ENCODE data around the gene SUN5. TPM values are rescaled to one million over a fixed set of nuclear protein-coding genes. Genes with fewer than 3 reads are reported as not detected.

SUN5 gene
- total and polyA plus RNA-seq, 2 donors (not counting 3 experiments of a cell fraction or from before 2014, with no cell fraction given), result not detected

- no peaks in the 10 kb centered on the region for H3K9me3 ChIP-seq (replicated peaks; ENCODE audit: control insufficient read depth, insufficient read depth, low read length)
- no peaks in the 10 kb centered on the region for H3K9me1 ChIP-seq (replicated peaks; ENCODE audit: control insufficient read depth, extremely low read depth, insufficient read depth, low read length)
- TF ChIP-seq MAX (IDR thresholded peaks at IDR 0.05; ENCODE audit: insufficient read depth, insufficient read length), result no peak
- TF ChIP-seq EZH2 (IDR thresholded peaks at IDR 0.05; ENCODE audit: borderline replicate concordance, low read depth, low read length, severe bottlenecking), result no peak
- no peak for TF ChIP-seq POLR2AphosphoS5 (IDR thresholded peaks at IDR 0.05; ENCODE audit: insufficient read depth, low read depth, low read length)
- TF ChIP-seq MYC (IDR thresholded peaks at IDR 0.05; ENCODE audit: low read depth, low read length), result no peak
- no peak for TF ChIP-seq JUN (IDR thresholded peaks at IDR 0.05; ENCODE audit: borderline replicate concordance, insufficient read depth, insufficient read length, low read depth)
- no peak for TF ChIP-seq POLR2A (IDR thresholded peaks at IDR 0.05; ENCODE audit: low read depth, low read length)
- TF ChIP-seq CTCF (IDR thresholded peaks at IDR 0.05; ENCODE audit: extremely low read depth in 1 of 2, insufficient read depth in 1 of 2, low read depth in 1 of 2, low read length in 2 of 2), result no peak
- TF ChIP-seq GATA2 (IDR thresholded peaks at IDR 0.05; ENCODE audit: insufficient read depth, insufficient read length, low read depth, low read length), result no peak
- TF ChIP-seq FOS (IDR thresholded peaks at IDR 0.05; ENCODE audit: borderline replicate concordance, insufficient read depth, low read length), result no peak
- no peak overlapping the region for H3K4me2 ChIP-seq (ENCODE audit: insufficient read depth, low read length)
- H4K20me1 ChIP-seq (replicated peaks; ENCODE audit: control insufficient read depth, extremely low read depth, insufficient read depth, low read length), result no peaks in the 10 kb centered on the region
- H3K4me3 ChIP-seq (replicated peaks in 1 of 3; ENCODE audit: insufficient read depth in 1 of 3, low read depth in 1 of 3, low read length in 3 of 3), result no peak overlapping the region
- H3K79me2 ChIP-seq (ENCODE audit: control insufficient read depth, insufficient read depth, low read length), result no peaks in the 10 kb centered on the region
- H3K9ac ChIP-seq (replicated peaks; ENCODE audit: extremely low read depth, insufficient read depth, low read length), result no peak overlapping the region
- ChIA-PET CTCF (interaction anchor here (0.8 to 0.9 kb wide), 3 partner anchors 14 to 35 kb away, joined by 3 to 4 read pairs (median 4); no protein-coding TSS in a partner anchor), POLR2A (no interaction called here)
- H3K4me1 ChIP-seq (ENCODE audit: control insufficient read depth, extremely low read depth, insufficient read depth, low read length), result no peaks in the 10 kb centered on the region
- FAIRE-seq, result no peak
- no peak for DNase-seq (ENCODE audit: low read depth, low spot score)
- peaks cover 0 to 1% of the 10 kb centered on the region in 2 experiments for H3K27me3 ChIP-seq (ENCODE audit: control insufficient read depth in 2 of 2, insufficient read depth in 2 of 2, low read length in 2 of 2)
- dilution Hi-C loops (cut with MboI; ENCODE audit: extremely low pct_ligation_motif_present, low sequenced_read_pairs), result no loop called here
- no peak overlapping the region for H2AFZ ChIP-seq (ENCODE audit: low read depth, low read length)
- no peaks in the 10 kb centered on the region for H3K36me3 ChIP-seq (ENCODE audit: control insufficient read depth in 2 of 2, extremely low read depth in 1 of 2, insufficient read depth in 2 of 2, low read length in 2 of 2)
- BruUV-seq (replicated peaks), result no TSS peak
- H3K27ac ChIP-seq (ENCODE audit: insufficient read depth, low read depth, low read length), result no peak overlapping the region
- intact Hi-C loops (cut with micrococcal nuclease), result no loop called here
Measured at GRCh38 chr20:32980990-32981389, 23.2 kb downstream of the SUN5 start.
